ENCODE results near the gene NXF1. TPM values are rescaled to one million over a fixed set of nuclear protein-coding genes. Genes with fewer than 3 reads are reported as not detected.

NXF1 gene
- total RNA-seq, 2 donors from 2014 or later, result 39.2 to 50.9 TPM

DNA sequence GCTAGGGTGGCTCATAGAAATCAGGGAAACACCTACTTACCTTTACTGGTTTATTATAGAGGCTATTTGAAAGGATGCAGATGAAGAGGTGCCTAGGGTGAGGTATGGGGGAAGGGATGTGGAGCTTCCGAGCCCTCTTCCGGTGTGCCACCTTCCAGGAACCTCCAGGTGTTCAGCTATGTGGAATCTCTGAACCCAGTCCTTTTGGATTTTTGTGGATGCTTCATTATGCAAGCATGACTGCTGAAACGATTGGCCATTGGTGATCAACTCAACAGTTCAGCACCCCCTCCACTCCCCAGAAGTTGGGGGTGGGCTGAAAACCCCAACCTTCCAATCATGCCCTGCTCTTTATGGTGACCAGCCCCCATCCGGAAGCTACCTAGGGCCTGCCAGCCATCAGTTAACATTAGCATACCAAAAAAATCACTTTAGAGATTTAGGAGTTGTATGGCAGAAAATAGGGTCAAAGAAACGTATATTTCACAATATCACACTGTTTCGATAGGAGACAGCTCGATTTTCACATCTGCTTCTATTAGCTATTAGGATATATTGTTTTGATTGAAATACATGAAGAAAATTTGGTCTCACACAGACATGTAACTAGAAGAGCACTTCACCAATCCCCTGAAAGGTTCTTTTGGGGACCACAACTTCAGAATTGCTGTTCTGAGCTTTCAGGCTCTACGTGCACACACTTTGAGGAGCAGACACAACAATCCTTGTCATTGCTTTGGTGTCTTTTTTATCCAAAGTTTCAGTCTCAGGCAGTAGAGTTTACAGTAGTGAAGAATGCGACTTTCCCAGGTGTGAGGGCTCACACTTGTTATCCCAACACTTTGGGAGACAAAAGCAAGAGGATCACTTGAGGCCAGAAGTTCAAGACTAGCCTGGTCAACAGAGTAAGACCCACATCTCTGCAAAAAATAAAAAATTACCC, 47.1 kb downstream of the NXF1 start:
- TF ChIP-seq, protein P1, sequence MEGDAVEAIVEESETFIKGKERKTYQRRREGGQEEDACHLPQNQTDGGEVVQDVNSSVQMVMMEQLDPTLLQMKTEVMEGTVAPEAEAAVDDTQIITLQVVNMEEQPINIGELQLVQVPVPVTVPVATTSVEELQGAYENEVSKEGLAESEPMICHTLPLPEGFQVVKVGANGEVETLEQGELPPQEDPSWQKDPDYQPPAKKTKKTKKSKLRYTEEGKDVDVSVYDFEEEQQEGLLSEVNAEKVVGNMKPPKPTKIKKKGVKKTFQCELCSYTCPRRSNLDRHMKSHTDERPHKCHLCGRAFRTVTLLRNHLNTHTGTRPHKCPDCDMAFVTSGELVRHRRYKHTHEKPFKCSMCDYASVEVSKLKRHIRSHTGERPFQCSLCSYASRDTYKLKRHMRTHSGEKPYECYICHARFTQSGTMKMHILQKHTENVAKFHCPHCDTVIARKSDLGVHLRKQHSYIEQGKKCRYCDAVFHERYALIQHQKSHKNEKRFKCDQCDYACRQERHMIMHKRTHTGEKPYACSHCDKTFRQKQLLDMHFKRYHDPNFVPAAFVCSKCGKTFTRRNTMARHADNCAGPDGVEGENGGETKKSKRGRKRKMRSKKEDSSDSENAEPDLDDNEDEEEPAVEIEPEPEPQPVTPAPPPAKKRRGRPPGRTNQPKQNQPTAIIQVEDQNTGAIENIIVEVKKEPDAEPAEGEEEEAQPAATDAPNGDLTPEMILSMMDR (IDR thresholded peaks at IDR 0.05), result no peak
- H3K9me3 ChIP-seq, result no peaks in the 10 kb centered on the region
- no peaks in the 10 kb centered on the region for H3K27me3 ChIP-seq
- H3K4me1 ChIP-seq, result peaks cover 11% of the 10 kb centered on the region
- no peak overlapping the region for H3K27ac ChIP-seq
- H3K9ac ChIP-seq (ENCODE audit: low read depth in 2 of 2, low read length in 2 of 2), result no peak overlapping the region
- no peak overlapping the region for H3K4me3 ChIP-seq
- no peaks in the 10 kb centered on the region for H3K36me3 ChIP-seq
- intact Hi-C loops (cut with DNase I), result no loop called here
- DNase-seq, result no peak

DNA sequence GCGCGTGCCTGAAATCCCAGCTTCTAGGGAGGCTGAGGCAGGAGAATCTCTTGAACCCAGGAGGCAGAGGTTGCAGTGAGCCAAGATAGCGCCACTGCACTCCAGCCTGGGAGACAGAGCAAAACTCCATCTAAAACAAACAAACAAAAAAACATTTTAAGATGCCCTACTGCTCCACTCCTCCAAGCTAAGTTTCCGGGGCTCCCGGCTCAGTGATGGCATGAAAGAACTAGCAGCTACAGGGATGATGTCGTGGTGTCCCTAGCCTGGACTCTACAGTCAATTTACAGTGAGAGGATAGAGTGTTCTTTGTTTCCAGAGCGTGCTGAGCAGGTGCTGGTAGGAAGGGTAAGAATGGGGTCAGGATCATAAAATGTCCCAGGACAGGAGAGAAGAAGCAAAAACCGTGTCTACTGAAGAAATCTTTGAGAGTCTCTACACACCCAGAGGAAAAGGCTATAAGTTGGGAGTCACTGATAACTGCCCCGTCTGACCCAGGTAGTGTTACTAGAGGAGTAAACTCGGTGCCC, 50.1 kb downstream of the NXF1 start:
- Histone ChIP-seq H3K27me3 (no peaks in the 10 kb centered on the region), H3K4me3 (no peak overlapping the region), H3K9ac (ENCODE audit: low read depth in 2 of 2, low read length in 2 of 2) (peak overlapping the region in 1 of 2 donors; percentile 40), H3K9me3 (no peaks in the 10 kb centered on the region), H3K27ac (no peak overlapping the region), H3K36me3 (no peaks in the 10 kb centered on the region), H3K4me1 (peaks cover 8% of the 10 kb centered on the region)
- intact Hi-C loops (cut with DNase I), result no loop called here
- no peak for DNase-seq
- TF ChIP-seq, protein P1 (IDR thresholded peaks at IDR 0.05), result no peak

DNA sequence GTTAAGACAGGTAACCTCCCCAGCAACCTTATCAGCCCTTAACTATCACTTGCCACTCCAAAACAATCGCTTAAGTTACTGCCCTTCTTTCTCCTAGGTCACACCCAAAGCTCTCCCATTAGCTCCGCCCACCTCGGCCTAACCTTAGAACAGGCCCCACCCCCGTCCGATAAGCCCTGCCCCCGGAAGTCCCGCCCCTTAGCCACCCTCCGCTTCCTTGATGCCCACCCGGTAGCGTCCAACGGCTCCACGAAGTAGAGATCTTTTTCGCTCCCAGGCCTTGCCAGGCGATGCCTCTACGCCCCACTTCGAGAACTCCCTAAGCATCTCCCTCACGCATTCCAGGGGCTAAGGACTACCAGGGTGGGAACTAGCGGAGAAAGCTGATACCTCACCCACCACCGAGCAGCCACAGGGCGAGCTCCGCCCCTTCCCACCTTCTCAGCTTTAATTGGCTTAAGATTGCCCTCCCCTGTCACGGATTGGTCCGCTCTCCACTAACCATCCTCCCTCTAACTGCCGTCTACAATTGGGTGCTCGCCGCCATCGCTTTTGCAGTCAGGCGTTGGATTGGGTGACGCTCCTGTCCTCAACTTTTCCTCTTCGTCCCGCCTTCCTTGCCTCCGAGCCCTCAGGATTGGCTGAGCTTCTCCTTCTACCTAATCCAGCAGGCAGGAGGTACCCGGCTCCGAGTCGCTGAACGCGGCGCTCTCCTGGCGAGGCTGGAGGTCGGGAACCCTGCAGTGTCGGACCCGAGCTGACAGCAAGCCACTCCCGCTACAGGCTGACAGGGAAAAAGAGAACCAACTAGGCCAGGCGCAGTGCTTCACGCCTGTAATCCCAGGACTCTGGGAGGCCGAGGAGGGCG, 51.3 kb downstream of the NXF1 start, which contains the start of gene ZBTB3:
Gene ZBTB3 (minus strand): TSS at position 425 of the 868 bp plus-strand sequence. CDS start 496 bp downstream, outside the sequence.
- Histone ChIP-seq H3K9ac (ENCODE audit: low read depth in 2 of 2, low read length in 2 of 2) (peak within 1 kb of the TSS; percentile 79 to 86), H3K4me3 (peak within 1 kb of the TSS; percentile 57), H3K27me3 (no peaks in the 10 kb centered on the region), H3K27ac (peak within 1 kb of the TSS; percentile 92), H3K9me3 (no peaks in the 10 kb centered on the region), H3K4me1 (peaks cover 8% of the 10 kb centered on the region), H3K36me3 (no peaks in the 10 kb centered on the region)
- TF ChIP-seq, protein P1 (IDR thresholded peaks at IDR 0.05), result no peak
- DNase-seq, result peak; percentile 99
- intact Hi-C loops (cut with DNase I), result no loop called here

DNA sequence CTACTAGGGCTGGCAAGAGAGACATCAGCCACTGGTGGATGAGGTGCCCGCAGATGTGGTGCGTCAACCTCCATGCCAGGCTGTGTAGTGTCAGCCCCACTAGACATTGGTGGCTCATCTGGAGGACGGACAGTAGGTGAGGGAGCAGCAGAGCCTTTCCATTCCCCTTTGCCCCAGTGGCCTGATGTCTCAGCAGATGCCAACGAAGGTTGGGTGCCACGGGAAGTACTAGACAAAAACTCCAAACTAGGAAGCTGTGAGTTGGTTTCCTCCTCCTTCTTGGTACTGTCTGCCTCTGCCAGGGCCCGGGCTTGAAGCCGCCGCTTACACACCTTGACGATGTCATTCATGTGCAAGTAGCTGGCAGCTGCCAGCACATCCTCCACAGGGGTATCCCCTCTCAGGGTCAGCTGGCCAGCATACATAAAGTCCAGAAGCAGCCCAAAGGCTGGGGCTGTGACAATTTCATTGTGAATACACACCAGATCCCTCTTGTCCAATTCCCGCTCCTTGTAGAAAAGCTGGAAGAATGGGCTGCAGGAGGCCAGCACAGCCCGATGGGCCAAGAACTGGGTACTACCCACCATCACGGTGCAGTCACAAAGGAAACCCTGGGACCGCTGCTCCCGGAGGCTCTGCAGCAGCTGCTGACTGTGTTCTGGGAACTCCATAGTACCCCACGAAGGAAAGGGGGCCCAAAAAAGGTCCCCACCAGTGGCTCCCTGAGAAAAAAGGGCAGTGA, 52.1 kb downstream of the NXF1 start:
- Histone ChIP-seq H3K27ac (peak overlapping the region; percentile 92), H3K9ac (ENCODE audit: low read depth in 2 of 2, low read length in 2 of 2) (peak overlapping the region; percentile 61 to 86), H3K4me1 (peaks cover 8% of the 10 kb centered on the region), H3K36me3 (no peaks in the 10 kb centered on the region), H3K4me3 (peak overlapping the region; percentile 57), H3K27me3 (no peaks in the 10 kb centered on the region), H3K9me3 (no peaks in the 10 kb centered on the region)
- DNase-seq, result peak; percentile 25
- intact Hi-C loops (cut with DNase I), result no loop called here
- TF ChIP-seq, protein P1 (IDR thresholded peaks at IDR 0.05), result no peak

Data from colonic mucosa (tissue), 4 donors.